ENCODE results near the gene PAXIP1.

Gene PAXIP1

GRCh38 chr7:154997840-154998370, 5.0 kb downstream of the PAXIP1 start:
- in situ Hi-C loops (cut with MboI; ENCODE audit: low sequenced_read_pairs, unreplicated experiment): no loop called here

GRCh38 chr7:154996756-154997155, 6.2 kb downstream of the PAXIP1 start:
- in situ Hi-C loops (cut with MboI; ENCODE audit: low sequenced_read_pairs, unreplicated experiment): no loop called here

More at GRCh38 chr7:154997840-154998370, 5.0 kb downstream of the PAXIP1 start:
- TF ChIP-seq CTCF (IDR thresholded peaks at IDR 0.05; ENCODE audit: borderline replicate concordance, control extremely low read depth, extremely low read depth, insufficient read depth, missing control alignments): no peak
- DNase-seq (ENCODE audit: low spot score): no peak

GRCh38 chr7:154996101-154996500, 6.8 kb downstream of the PAXIP1 start:
- in situ Hi-C loops (cut with MboI; ENCODE audit: low sequenced_read_pairs, unreplicated experiment): no loop called here
- DNase-seq (ENCODE audit: low spot score): no peak
- no peak for TF ChIP-seq CTCF (IDR thresholded peaks at IDR 0.05; ENCODE audit: borderline replicate concordance, control extremely low read depth, extremely low read depth, insufficient read depth, missing control alignments)

More at GRCh38 chr7:154996756-154997155, 6.2 kb downstream of the PAXIP1 start:
- DNase-seq (ENCODE audit: low spot score): no peak
- no peak for TF ChIP-seq CTCF (IDR thresholded peaks at IDR 0.05; ENCODE audit: borderline replicate concordance, control extremely low read depth, extremely low read depth, insufficient read depth, missing control alignments)

- no peak for DNase-seq (ENCODE audit: low spot score)
- in situ Hi-C loops (cut with MboI; ENCODE audit: low sequenced_read_pairs, unreplicated experiment): no loop called here
- no peak for TF ChIP-seq CTCF (IDR thresholded peaks at IDR 0.05; ENCODE audit: borderline replicate concordance, control extremely low read depth, extremely low read depth, insufficient read depth, missing control alignments)
Measured at GRCh38 chr7:154994996-154995395, 7.9 kb downstream of the PAXIP1 start.

- DNase-seq (ENCODE audit: low spot score): no peak
Measured at GRCh38 chr7:154990964-154991540, 11.9 kb downstream of the PAXIP1 start.

GRCh38 chr7:154987571-154987970, 15.4 kb downstream of the PAXIP1 start:
- TF ChIP-seq CTCF (IDR thresholded peaks at IDR 0.05; ENCODE audit: borderline replicate concordance, control extremely low read depth, extremely low read depth, insufficient read depth, missing control alignments): no peak
- DNase-seq (ENCODE audit: low spot score): no peak
- in situ Hi-C loops (cut with MboI; ENCODE audit: low sequenced_read_pairs, unreplicated experiment): no loop called here

More at GRCh38 chr7:154990964-154991540, 11.9 kb downstream of the PAXIP1 start:
- TF ChIP-seq CTCF (IDR thresholded peaks at IDR 0.05; ENCODE audit: borderline replicate concordance, control extremely low read depth, extremely low read depth, insufficient read depth, missing control alignments): no peak
- in situ Hi-C loops (cut with MboI; ENCODE audit: low sequenced_read_pairs, unreplicated experiment): no loop called here

Measured in GM13976 (cell line).